OCI-LY1 (cell line): Measurements from ENCODE around the gene CCDC7.
"Not testable (repeated sequence)": the region's sequence is repeated elsewhere in the genome, so short reads cannot be mapped to it uniquely, and the experiment has no call there.

Experiments used
- H2AFZ ChIP-seq: fragments of 200-600 bp; sonication (generic), shearing (Covaris generic); 2 replicates; pipeline ENCODE4 v1.6.0; 2014; ENCODE audit warnings: antibody characterized with exemption, mild to moderate bottlenecking, low read length
- H3F3A ChIP-seq: fragments of 200-600 bp; sonication (generic), shearing (Covaris generic); 2 replicates; pipeline ENCODE4 v1.6.0; 2014; ENCODE audit warnings: mild to moderate bottlenecking, antibody characterized with exemption, low read length, moderate library complexity; ENCODE audit not compliant: insufficient read depth
- H3K27ac ChIP-seq: fragments of 200-600 bp; sonication (generic); 2 replicates; pipeline ENCODE4 v1.5.1; 2014; ENCODE audit warnings: low read length, mixed run types, mild to moderate bottlenecking, low read depth; ENCODE audit not compliant: poor library complexity, severe bottlenecking
- H3K27me3 ChIP-seq: fragments of 200-600 bp; sonication (generic); 2 replicates; pipeline ENCODE4 v1.6.0; 2014; ENCODE audit warnings: antibody characterized with exemption, mild to moderate bottlenecking, low read length, moderate library complexity; ENCODE audit not compliant: insufficient read depth
- H3K36me3 ChIP-seq: fragments of 200-600 bp; sonication (generic); 2 replicates; pipeline ENCODE4 v1.6.1; 2014; ENCODE audit warnings: mild to moderate bottlenecking, antibody characterized with exemption, low read length, moderate library complexity, mixed read lengths; ENCODE audit not compliant: insufficient read depth
- H3K4me1 ChIP-seq: fragments of 200-600 bp; sonication (generic); 2 replicates; pipeline ENCODE4 v1.5.1; 2014; ENCODE audit warnings: mild to moderate bottlenecking, low read length, moderate library complexity; ENCODE audit not compliant: insufficient read depth, severe bottlenecking
- H3K4me2 ChIP-seq: fragments of 200-600 bp; sonication (generic), shearing (Covaris generic); 2 replicates; pipeline ENCODE4 v1.6.1; 2014; ENCODE audit warnings: low read length
- H3K4me3 ChIP-seq: fragments of 200-600 bp; sonication (generic); 2 replicates; pipeline ENCODE4 v1.5.1; 2014; ENCODE audit warnings: low read length, low read depth, mild to moderate bottlenecking, mixed read lengths; ENCODE audit not compliant: poor library complexity, severe bottlenecking
- H3K79me2 ChIP-seq: fragments of 200-600 bp; shearing (Covaris generic); 2 replicates; pipeline ENCODE4 v1.6.1; 2016; ENCODE audit warnings: mixed run types, low read length, mixed read lengths; ENCODE audit not compliant: insufficient read depth
- H3K9ac ChIP-seq: fragments of 200-600 bp; sonication (generic), shearing (Covaris generic); 2 replicates; pipeline ENCODE4 v1.6.1; 2014; ENCODE audit warnings: mild to moderate bottlenecking, low read length, mixed read lengths
- H3K9me2 ChIP-seq: fragments of 200-600 bp; sonication (generic), shearing (Covaris generic); 2 replicates; pipeline ENCODE4 v1.6.1; 2014; ENCODE audit warnings: low read depth, mild to moderate bottlenecking, low read length, mixed read lengths
- H3K9me3 ChIP-seq: fragments of 200-600 bp; shearing (Covaris generic); 2 replicates; pipeline ENCODE4 v1.6.1; 2014; ENCODE audit warnings: low read length, mixed read lengths
- H4K20me1 ChIP-seq: fragments of 200-600 bp; sonication (generic), shearing (Covaris generic); 2 replicates; pipeline ENCODE4 v1.6.0; 2016; ENCODE audit warnings: mild to moderate bottlenecking, low read length; ENCODE audit not compliant: insufficient read depth
- CTCF ChIP-seq: fragments of 200-600 bp; sonication (generic), shearing (Covaris generic); IDR thresholded peaks from 2 replicates; pipeline ENCODE4 v1.5.1; 2017; ENCODE audit warnings: mild to moderate bottlenecking, antibody characterized with exemption, low read length, moderate library complexity, mixed read lengths
- EZH2 ChIP-seq: fragments of 200-600 bp; sonication (generic), shearing (Covaris generic); IDR thresholded peaks from 2 replicates; pipeline ENCODE4 v1.8.0; 2017; ENCODE audit warnings: borderline replicate concordance, mixed run types, mild to moderate bottlenecking, antibody characterized with exemption, low read length, moderate library complexity, mixed read lengths

Gene CCDC7

GRCh38 chr10:32605787-32606186, 159.8 kb downstream of the CCDC7 start:
- H3K9me2 ChIP-seq = no peaks in the 10 kb centered on the region
- no peaks in the 10 kb centered on the region for H3K4me1 ChIP-seq
- no peaks in the 10 kb centered on the region for H3K27me3 ChIP-seq
- no peak for TF ChIP-seq CTCF
- no peak for TF ChIP-seq EZH2
- H2AFZ ChIP-seq = no peak overlapping the region
- H3K4me3 ChIP-seq = no peak overlapping the region
- no peaks in the 10 kb centered on the region for H3K9me3 ChIP-seq
- no peaks in the 10 kb centered on the region for H3F3A ChIP-seq
- H3K79me2 ChIP-seq = no peaks in the 10 kb centered on the region
- no peaks in the 10 kb centered on the region for H3K36me3 ChIP-seq
- no peak overlapping the region for H3K27ac ChIP-seq
- no peaks in the 10 kb centered on the region for H4K20me1 ChIP-seq
- H3K9ac ChIP-seq = no peak overlapping the region
- no peak overlapping the region for H3K4me2 ChIP-seq

- not testable (repeated sequence) for H3K9me2 ChIP-seq, H3K79me2 ChIP-seq, H3K4me1 ChIP-seq, H3F3A ChIP-seq, H3K36me3 ChIP-seq, H3K27ac ChIP-seq, H3K9ac ChIP-seq, H3K4me3 ChIP-seq, H3K4me2 ChIP-seq, H2AFZ ChIP-seq, H4K20me1 ChIP-seq, H3K9me3 ChIP-seq, H3K27me3 ChIP-seq
Measured at GRCh38 chr10:32610543-32610942, 164.6 kb downstream of the CCDC7 start.

GRCh38 chr10:32616438-32616837, 170.5 kb downstream of the CCDC7 start:
- Histone ChIP-seq H3F3A (no peaks in the 10 kb centered on the region), H3K4me1 (no peaks in the 10 kb centered on the region), H3K9me2 (no peaks in the 10 kb centered on the region), H4K20me1 (no peaks in the 10 kb centered on the region), H2AFZ (no peak overlapping the region), H3K9me3 (no peaks in the 10 kb centered on the region), H3K27me3 (no peaks in the 10 kb centered on the region), H3K9ac (no peak overlapping the region), H3K79me2 (no peaks in the 10 kb centered on the region), H3K36me3 (no peaks in the 10 kb centered on the region), H3K27ac (no peak overlapping the region), H3K4me2 (no peak overlapping the region), H3K4me3 (no peak overlapping the region)
- TF ChIP-seq CTCF = no peak
- no peak for TF ChIP-seq EZH2

GRCh38 chr10:32618482-32618881, 172.5 kb downstream of the CCDC7 start:
- no peaks in the 10 kb centered on the region for H3K27me3 ChIP-seq
- no peaks in the 10 kb centered on the region for H3K79me2 ChIP-seq
- H3K4me2 ChIP-seq = no peak overlapping the region
- no peak overlapping the region for H2AFZ ChIP-seq
- no peak overlapping the region for H3K9ac ChIP-seq
- H3K4me1 ChIP-seq = no peaks in the 10 kb centered on the region
- no peaks in the 10 kb centered on the region for H3K36me3 ChIP-seq
- H3F3A ChIP-seq = no peaks in the 10 kb centered on the region
- no peaks in the 10 kb centered on the region for H4K20me1 ChIP-seq
- H3K4me3 ChIP-seq = no peak overlapping the region
- H3K9me2 ChIP-seq = no peaks in the 10 kb centered on the region
- TF ChIP-seq EZH2 (no peak), CTCF (no peak)
- H3K27ac ChIP-seq = no peak overlapping the region
- no peaks in the 10 kb centered on the region for H3K9me3 ChIP-seq
